ENCODE measurements around the gene NUMA1. TPM values are rescaled to one million over a fixed set of nuclear protein-coding genes. Genes with fewer than 3 reads are reported as not detected.

The NUMA1 gene
- total RNA-seq, 1 donor from 2014 or later = 150 TPM

- Mint-ChIP-seq H3K4me3 (no peak overlapping the region), H3K4me1 (ENCODE audit: low read depth) (peaks cover 24% of the 10 kb centered on the region), H3K9me3 (no peaks in the 10 kb centered on the region), H3K36me3 (ENCODE audit: low read depth) (peaks cover 19% of the 10 kb centered on the region), H3K27ac (no peak overlapping the region), H3K27me3 (ENCODE audit: insufficient read depth) (no peaks in the 10 kb centered on the region)
- intact Hi-C loops (cut with micrococcal nuclease) = loop anchor here (1.0 to 5.0 kb wide), 6 partner anchors 40 to 183 kb away; partner anchors contain the start of genes ANAPC15, LAMTOR1, LRRC51 and NUMA1
- peak; percentile 59 for DNase-seq (ENCODE audit: low spot score)
Measured at GRCh38 chr11:72040491-72041363, 39.6 kb downstream of the NUMA1 start.

- peaks cover 24% of the 10 kb centered on the region for H3K4me1 Mint-ChIP-seq (ENCODE audit: low read depth)
- H3K4me3 Mint-ChIP-seq = no peak overlapping the region
- peaks cover 19% of the 10 kb centered on the region for H3K36me3 Mint-ChIP-seq (ENCODE audit: low read depth)
- H3K27me3 Mint-ChIP-seq (ENCODE audit: insufficient read depth) = no peaks in the 10 kb centered on the region
- H3K9me3 Mint-ChIP-seq = no peaks in the 10 kb centered on the region
- intact Hi-C loops (cut with micrococcal nuclease) = loop anchor here (1.0 to 5.0 kb wide), 6 partner anchors 40 to 183 kb away; partner anchors contain the start of genes ANAPC15, LAMTOR1, LRRC51 and NUMA1
- no peak overlapping the region for H3K27ac Mint-ChIP-seq
- no peak for DNase-seq (ENCODE audit: low spot score)
Measured at GRCh38 chr11:72039856-72040401, 40.4 kb downstream of the NUMA1 start.

GRCh38 chr11:72039031-72039855 is 41.1 kb downstream of the NUMA1 start:
- Mint-ChIP-seq H3K4me3 (no peak overlapping the region), H3K9me3 (no peaks in the 10 kb centered on the region), H3K36me3 (ENCODE audit: low read depth) (peaks cover 18% of the 10 kb centered on the region), H3K27ac (no peak overlapping the region), H3K4me1 (ENCODE audit: low read depth) (peaks cover 20% of the 10 kb centered on the region), H3K27me3 (ENCODE audit: insufficient read depth) (no peaks in the 10 kb centered on the region)
- intact Hi-C loops (cut with micrococcal nuclease) = no loop called here
- DNase-seq (ENCODE audit: low spot score) = no peak

GRCh38 chr11:72038491-72038890 is 41.9 kb downstream of the NUMA1 start:
- peaks cover 20% of the 10 kb centered on the region for H3K36me3 Mint-ChIP-seq (ENCODE audit: low read depth)

GRCh38 chr11:72037554-72038311 is 42.6 kb downstream of the NUMA1 start:
- Mint-ChIP-seq H3K27ac (peak overlapping the region; percentile 20), H3K4me1 (ENCODE audit: low read depth) (peaks cover 15% of the 10 kb centered on the region), H3K27me3 (ENCODE audit: insufficient read depth) (no peaks in the 10 kb centered on the region), H3K36me3 (ENCODE audit: low read depth) (peaks cover 18% of the 10 kb centered on the region), H3K9me3 (no peaks in the 10 kb centered on the region), H3K4me3 (peak overlapping the region; percentile 38)
- DNase-seq (ENCODE audit: low spot score) = no peak
- intact Hi-C loops (cut with micrococcal nuclease) = no loop called here

More at GRCh38 chr11:72038491-72038890, 41.9 kb downstream of the NUMA1 start:
- H3K9me3 Mint-ChIP-seq = no peaks in the 10 kb centered on the region
- peak overlapping the region; percentile 20 for H3K27ac Mint-ChIP-seq
- H3K4me3 Mint-ChIP-seq = no peak overlapping the region
- intact Hi-C loops (cut with micrococcal nuclease) = no loop called here
- H3K4me1 Mint-ChIP-seq (ENCODE audit: low read depth) = peaks cover 15% of the 10 kb centered on the region
- DNase-seq (ENCODE audit: low spot score) = no peak
- no peaks in the 10 kb centered on the region for H3K27me3 Mint-ChIP-seq (ENCODE audit: insufficient read depth)

- peak overlapping the region; percentile 11 for H3K27ac Mint-ChIP-seq
Measured at GRCh38 chr11:72036687-72037086, 43.7 kb downstream of the NUMA1 start.

GRCh38 chr11:72030472-72031045 is 49.8 kb downstream of the NUMA1 start:
- peaks cover 33% of the 10 kb centered on the region for H3K4me1 Mint-ChIP-seq (ENCODE audit: low read depth)
- intact Hi-C loops (cut with micrococcal nuclease) = no loop called here
- H3K9me3 Mint-ChIP-seq = no peaks in the 10 kb centered on the region
- H3K27me3 Mint-ChIP-seq (ENCODE audit: insufficient read depth) = no peaks in the 10 kb centered on the region
- H3K27ac Mint-ChIP-seq = no peak overlapping the region
- H3K36me3 Mint-ChIP-seq (ENCODE audit: low read depth) = peaks cover 17% of the 10 kb centered on the region
- no peak for DNase-seq (ENCODE audit: low spot score)
- H3K4me3 Mint-ChIP-seq = no peak overlapping the region

More at GRCh38 chr11:72036687-72037086, 43.7 kb downstream of the NUMA1 start:
- peaks cover 16% of the 10 kb centered on the region for H3K36me3 Mint-ChIP-seq (ENCODE audit: low read depth)
- H3K4me3 Mint-ChIP-seq = no peak overlapping the region
- no peaks in the 10 kb centered on the region for H3K27me3 Mint-ChIP-seq (ENCODE audit: insufficient read depth)
- no peak for DNase-seq (ENCODE audit: low spot score)
- peaks cover 15% of the 10 kb centered on the region for H3K4me1 Mint-ChIP-seq (ENCODE audit: low read depth)
- intact Hi-C loops (cut with micrococcal nuclease) = no loop called here
- no peaks in the 10 kb centered on the region for H3K9me3 Mint-ChIP-seq

GRCh38 chr11:72026090-72026489 is 54.3 kb downstream of the NUMA1 start:
- intact Hi-C loops (cut with micrococcal nuclease) = loop anchor here (5.0 kb wide), 1 partner anchor 406 kb away; the partner anchor contains the start of gene CLPB
- Mint-ChIP-seq H3K27me3 (ENCODE audit: insufficient read depth) (no peaks in the 10 kb centered on the region), H3K36me3 (ENCODE audit: low read depth) (peaks cover 22% of the 10 kb centered on the region), H3K4me3 (no peak overlapping the region), H3K4me1 (ENCODE audit: low read depth) (peaks cover 37% of the 10 kb centered on the region), H3K9me3 (no peaks in the 10 kb centered on the region), H3K27ac (no peak overlapping the region)
- DNase-seq (ENCODE audit: low spot score) = no peak

GRCh38 chr11:72024069-72024754 is 56.1 kb downstream of the NUMA1 start:
- intact Hi-C loops (cut with micrococcal nuclease) = loop anchor here (2.0 kb wide), 1 partner anchor 47 kb away; no protein-coding TSS in a partner anchor

GRCh38 chr11:72023335-72023734 is 57.0 kb downstream of the NUMA1 start:
- H3K27me3 Mint-ChIP-seq (ENCODE audit: insufficient read depth) = no peaks in the 10 kb centered on the region
- no peak overlapping the region for H3K4me3 Mint-ChIP-seq
- intact Hi-C loops (cut with micrococcal nuclease) = no loop called here
- DNase-seq (ENCODE audit: low spot score) = no peak
- H3K36me3 Mint-ChIP-seq (ENCODE audit: low read depth) = peaks cover 32% of the 10 kb centered on the region
- H3K9me3 Mint-ChIP-seq = no peaks in the 10 kb centered on the region
- peaks cover 31% of the 10 kb centered on the region for H3K4me1 Mint-ChIP-seq (ENCODE audit: low read depth)
- no peak overlapping the region for H3K27ac Mint-ChIP-seq

More at GRCh38 chr11:72024069-72024754, 56.1 kb downstream of the NUMA1 start:
- no peak overlapping the region for H3K4me3 Mint-ChIP-seq
- H3K4me1 Mint-ChIP-seq (ENCODE audit: low read depth) = peaks cover 37% of the 10 kb centered on the region
- no peak overlapping the region for H3K27ac Mint-ChIP-seq
- H3K27me3 Mint-ChIP-seq (ENCODE audit: insufficient read depth) = no peaks in the 10 kb centered on the region
- no peaks in the 10 kb centered on the region for H3K9me3 Mint-ChIP-seq
- no peak for DNase-seq (ENCODE audit: low spot score)
- peaks cover 29% of the 10 kb centered on the region for H3K36me3 Mint-ChIP-seq (ENCODE audit: low read depth)

- intact Hi-C loops (cut with micrococcal nuclease) = no loop called here
- DNase-seq (ENCODE audit: low spot score) = no peak
- no peaks in the 10 kb centered on the region for H3K4me1 Mint-ChIP-seq (ENCODE audit: low read depth)
- peaks cover 59% of the 10 kb centered on the region for H3K36me3 Mint-ChIP-seq (ENCODE audit: low read depth)
- H3K27ac Mint-ChIP-seq = peak overlapping the region; percentile 55
- H3K27me3 Mint-ChIP-seq (ENCODE audit: insufficient read depth) = no peaks in the 10 kb centered on the region
- no peak overlapping the region for H3K4me3 Mint-ChIP-seq
- H3K9me3 Mint-ChIP-seq = no peaks in the 10 kb centered on the region
Measured at GRCh38 chr11:72018171-72018570, 62.2 kb downstream of the NUMA1 start.

Data from activated T-helper 1 cell treated with anti-CD3 and anti-CD28 coated beads, Interleukin-12 subunit alpha, Interleukin-12 subunit beta, Interleukin-2, Interleukin-4 antibody, amounts not matched to agents 30 ng/mL and 10 ng/mL and 1 ng/mL, durations not matched to agents 14 hours and 24 hours and 36 hours (primary cell).